IgD-negative memory B cell (primary cell): ENCODE measurements around the gene DIMT1. TPM values are rescaled to one million over a fixed set of nuclear protein-coding genes. Genes with fewer than 3 reads are reported as not detected.

ENCODE experiments used
- H3K27ac Mint-ChIP-seq, 3 donors: one replicate each; pipeline ENCODE4 v1.8.0; 2020 to 2022; ENCODE audit warnings: mild to moderate bottlenecking in 3 of 3, mixed read lengths in 3 of 3, moderate library complexity in 1 of 3
- H3K27me3 Mint-ChIP-seq: one replicate; pipeline ENCODE4 v1.8.0; 2021; ENCODE audit warnings: mixed read lengths
- H3K36me3 Mint-ChIP-seq: one replicate; pipeline ENCODE4 v1.8.0; 2020; ENCODE audit warnings: mild to moderate bottlenecking, mixed read lengths
- H3K4me1 Mint-ChIP-seq, 3 donors: one replicate each; pipeline ENCODE4 v1.8.0; 2020 to 2022; ENCODE audit warnings: mixed read lengths in 3 of 3, mild to moderate bottlenecking in 1 of 3
- H3K4me3 Mint-ChIP-seq, 4 donors: one replicate each; pipeline ENCODE4 v1.8.0; 2020 to 2022; ENCODE audit warnings: mild to moderate bottlenecking in 4 of 4, mixed read lengths in 4 of 4, moderate library complexity in 3 of 4
- H3K9me3 Mint-ChIP-seq, 3 donors: one replicate each; pipeline ENCODE4 v1.8.0; 2020 to 2021; ENCODE audit warnings: mixed read lengths in 3 of 3, mild to moderate bottlenecking in 1 of 3
- polyA plus RNA-seq: library from polyadenylated mRNA; unstranded; fragments of 300-500 nt; fragmentation: Illumina TruSeq; gene quantifications from one replicate; pipeline ENCODE4 v1.2.3, GENCODE V29; 2021

DIMT1 gene
- 37.7 TPM for polyA plus RNA-seq

DNA sequence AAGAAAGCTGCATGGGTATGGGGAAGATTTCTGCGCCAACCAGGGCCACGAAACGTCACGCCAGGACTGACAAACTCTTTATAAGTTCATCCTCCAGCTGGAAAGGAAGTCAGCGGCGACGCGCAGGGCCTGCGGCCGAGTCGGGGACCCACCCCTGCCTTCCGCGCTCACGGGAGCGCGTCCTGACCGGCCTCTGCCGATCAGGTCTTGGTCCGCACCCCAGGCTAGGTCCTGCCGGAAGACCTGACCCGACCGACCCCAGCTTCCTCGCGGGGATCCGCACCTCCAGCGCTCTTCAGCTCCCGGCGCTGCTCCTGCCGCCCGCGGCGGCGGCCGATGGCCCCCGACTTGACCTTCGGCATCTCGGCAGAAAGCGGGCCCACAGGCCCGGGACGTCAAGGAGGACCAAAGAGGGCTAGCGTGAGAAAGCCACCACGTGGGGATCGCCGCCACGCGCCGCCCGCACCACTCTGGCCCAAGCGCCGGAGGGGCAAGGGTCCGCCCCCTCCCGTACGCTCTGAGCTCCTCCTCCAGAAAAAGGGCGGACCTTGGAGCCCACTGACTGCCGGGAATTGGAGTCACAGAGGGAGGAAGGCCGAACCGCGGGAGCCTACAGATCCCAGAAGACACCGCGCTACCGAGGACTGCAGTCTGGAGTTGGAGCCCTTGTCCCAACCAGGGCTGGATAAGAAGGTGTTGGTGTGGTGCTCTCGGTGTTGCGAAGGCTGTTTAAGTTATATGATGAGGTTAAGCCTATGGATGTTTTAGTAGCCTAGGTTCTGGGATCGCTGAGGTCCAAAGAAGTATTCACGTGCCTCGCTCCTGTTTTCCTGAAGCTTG, at the start of gene DIMT1:
Gene DIMT1, minus strand, starts transcription at position 495 of the 840 bp plus-strand sequence. Its CDS starts 133 bp downstream, at position 362.
- Mint-ChIP-seq H3K4me3 (peak within 1 kb of the TSS; percentile 95 to 100 (median 98)), H3K4me1 (peaks cover 17 to 20% (median 18%) of the 10 kb centered on the region in 3 donors), H3K9me3 (no peaks in the 10 kb centered on the region), H3K27ac (peak within 1 kb of the TSS; percentile 80 to 96 (median 95)), H3K27me3 (no peaks in the 10 kb centered on the region), H3K36me3 (peaks cover 2% of the 10 kb centered on the region)

DNA sequence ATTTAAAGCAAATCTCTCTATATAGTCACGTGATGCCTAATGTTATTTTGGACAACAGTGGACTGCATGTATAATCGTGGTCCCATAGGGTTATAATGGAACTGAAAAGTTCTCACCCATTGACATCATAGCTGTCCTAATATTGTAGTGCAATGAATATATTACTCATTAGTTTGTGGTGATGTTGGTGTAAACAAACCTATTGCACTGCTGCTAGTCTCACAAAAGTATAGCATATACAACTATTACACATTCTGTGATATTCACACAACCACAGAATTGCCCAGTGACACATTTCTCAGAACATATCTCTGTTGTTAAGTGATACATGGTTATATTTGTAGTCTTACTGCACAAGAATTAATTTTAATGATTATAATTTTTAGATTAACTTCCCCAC, 46.6 kb upstream of the DIMT1 start:
- peaks cover 3% of the 10 kb centered on the region for H3K36me3 Mint-ChIP-seq
- H3K4me1 Mint-ChIP-seq, result peaks cover 0 to 2% (median 1%) of the 10 kb centered on the region in 3 donors
- no peak overlapping the region for H3K4me3 Mint-ChIP-seq
- H3K9me3 Mint-ChIP-seq, result no peaks in the 10 kb centered on the region
- H3K27me3 Mint-ChIP-seq, result no peaks in the 10 kb centered on the region
- no peak overlapping the region for H3K27ac Mint-ChIP-seq

DNA sequence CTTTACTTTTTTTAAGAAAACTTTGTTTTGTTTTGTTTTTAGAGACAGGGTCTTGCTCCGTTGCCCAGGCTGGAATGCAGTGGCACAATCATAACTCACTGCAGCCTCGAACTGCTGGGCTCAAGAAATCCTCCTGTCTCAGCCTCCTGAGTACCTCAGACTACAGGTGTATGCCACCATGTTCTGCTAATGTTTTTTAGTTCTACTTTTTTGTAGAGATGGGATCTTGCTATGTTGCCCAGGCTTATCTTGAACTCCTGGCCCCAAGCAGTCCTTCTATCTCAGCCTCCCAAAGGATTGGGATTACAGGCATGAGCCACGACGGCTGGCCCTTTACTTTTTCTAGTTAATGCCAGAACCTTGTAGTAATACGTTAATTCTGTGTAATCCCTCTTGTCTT, 44.8 kb upstream of the DIMT1 start:
- Mint-ChIP-seq H3K27me3 (no peaks in the 10 kb centered on the region), H3K27ac (no peak overlapping the region), H3K4me1 (peaks cover 0 to 2% (median 1%) of the 10 kb centered on the region in 3 donors), H3K9me3 (no peaks in the 10 kb centered on the region), H3K4me3 (no peak overlapping the region), H3K36me3 (peaks cover 2% of the 10 kb centered on the region)

DNA sequence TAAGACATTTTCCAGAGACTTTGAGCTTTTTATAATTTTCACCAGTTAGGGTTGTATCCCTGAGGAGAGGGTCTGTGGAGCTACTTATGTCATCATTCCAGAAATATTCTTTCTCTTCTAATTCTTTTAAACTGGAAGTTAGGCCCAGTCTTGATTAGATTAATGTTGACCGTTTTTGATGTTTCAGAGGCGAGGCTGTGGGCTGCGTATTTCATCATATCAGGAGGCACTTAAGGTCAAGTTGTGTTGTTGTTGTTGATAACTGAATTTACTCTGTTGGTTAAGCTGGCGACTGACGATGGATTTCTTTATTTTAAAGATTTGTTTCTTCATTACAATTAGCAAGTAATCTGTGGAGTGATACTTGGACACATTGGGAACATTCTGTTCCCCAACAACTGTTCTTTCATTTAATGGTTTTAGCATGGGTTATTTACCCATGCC, 28.9 kb upstream of the DIMT1 start:
- Mint-ChIP-seq H3K36me3 (no peaks in the 10 kb centered on the region), H3K4me1 (peaks cover 3 to 25% (median 17%) of the 10 kb centered on the region in 3 donors), H3K27me3 (no peaks in the 10 kb centered on the region), H3K4me3 (no peak overlapping the region), H3K9me3 (no peaks in the 10 kb centered on the region), H3K27ac (no peak overlapping the region)

DNA sequence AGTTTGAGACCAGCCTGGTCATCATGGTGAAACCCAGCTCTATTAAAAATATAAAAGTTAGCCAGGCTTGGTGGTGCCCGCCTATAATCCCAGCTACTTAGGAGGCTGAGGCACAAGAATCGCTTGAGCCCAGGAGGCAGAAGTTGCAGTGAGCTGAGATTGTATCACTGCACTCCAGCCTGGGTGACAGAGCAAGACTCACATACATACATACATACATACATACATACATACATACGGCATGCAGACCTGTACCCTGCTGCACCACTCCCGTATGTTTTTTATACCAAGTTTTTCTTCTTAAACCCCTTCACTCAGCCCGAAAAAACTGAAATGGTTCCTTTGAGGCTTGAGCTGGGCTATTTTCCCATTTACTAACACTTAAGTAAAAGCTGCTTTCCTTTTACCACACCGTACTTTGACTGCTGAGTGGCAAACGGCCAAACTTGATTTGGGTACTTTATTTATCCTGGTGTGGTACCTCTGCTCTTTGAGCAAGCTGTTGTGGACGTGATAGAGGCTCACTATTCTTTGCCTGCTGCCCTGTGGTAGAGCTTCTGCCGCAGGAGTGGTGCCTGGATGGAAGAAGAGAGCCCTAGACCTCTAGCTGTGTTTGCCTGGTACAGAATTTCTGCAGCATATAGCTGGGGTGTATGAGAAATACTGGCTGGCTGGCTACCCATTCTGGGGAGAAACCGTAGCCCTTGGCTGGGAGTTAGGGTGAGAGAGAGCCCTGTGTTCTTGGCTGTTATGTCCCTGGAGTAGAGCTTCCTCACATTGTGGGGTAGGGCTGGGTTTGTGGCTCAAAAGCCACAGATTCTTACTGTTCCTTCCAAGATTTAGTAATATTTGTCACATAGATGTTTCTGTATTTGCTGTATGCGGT, 28.3 kb upstream of the DIMT1 start:
- H3K4me3 Mint-ChIP-seq, result no peak overlapping the region

DNA sequence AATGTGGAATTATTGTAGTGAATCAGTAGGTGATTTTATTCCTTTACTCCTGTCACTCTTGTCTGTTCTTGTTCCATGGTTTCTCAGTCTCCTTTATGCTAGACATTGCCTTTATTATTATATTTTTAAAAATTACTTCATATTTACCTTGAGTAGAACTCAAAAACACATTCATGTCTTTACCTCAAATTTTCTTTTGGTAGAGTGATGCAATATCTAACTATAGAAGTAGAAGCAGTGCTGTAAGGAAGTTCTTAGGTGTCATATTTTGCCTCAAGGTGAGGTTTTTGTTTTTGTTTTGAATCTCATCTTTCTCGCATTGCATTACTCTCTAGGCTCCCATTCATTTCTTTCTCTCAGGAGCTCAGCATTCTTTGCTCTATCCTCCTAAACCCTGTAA, 21.1 kb upstream of the DIMT1 start:
- peaks cover 3 to 8% (median 4%) of the 10 kb centered on the region in 3 donors for H3K4me1 Mint-ChIP-seq
- H3K4me3 Mint-ChIP-seq, result no peak overlapping the region
- no peaks in the 10 kb centered on the region for H3K9me3 Mint-ChIP-seq
- peaks cover 4% of the 10 kb centered on the region for H3K36me3 Mint-ChIP-seq
- H3K27ac Mint-ChIP-seq, result no peak overlapping the region
- no peaks in the 10 kb centered on the region for H3K27me3 Mint-ChIP-seq

More for the DNA sequence above, 28.3 kb upstream of the DIMT1 start:
- H3K36me3 Mint-ChIP-seq, result no peaks in the 10 kb centered on the region
- no peaks in the 10 kb centered on the region for H3K9me3 Mint-ChIP-seq
- no peak overlapping the region for H3K27ac Mint-ChIP-seq
- H3K4me1 Mint-ChIP-seq, result peaks cover 3 to 25% (median 15%) of the 10 kb centered on the region in 3 donors
- H3K27me3 Mint-ChIP-seq, result no peaks in the 10 kb centered on the region

DNA sequence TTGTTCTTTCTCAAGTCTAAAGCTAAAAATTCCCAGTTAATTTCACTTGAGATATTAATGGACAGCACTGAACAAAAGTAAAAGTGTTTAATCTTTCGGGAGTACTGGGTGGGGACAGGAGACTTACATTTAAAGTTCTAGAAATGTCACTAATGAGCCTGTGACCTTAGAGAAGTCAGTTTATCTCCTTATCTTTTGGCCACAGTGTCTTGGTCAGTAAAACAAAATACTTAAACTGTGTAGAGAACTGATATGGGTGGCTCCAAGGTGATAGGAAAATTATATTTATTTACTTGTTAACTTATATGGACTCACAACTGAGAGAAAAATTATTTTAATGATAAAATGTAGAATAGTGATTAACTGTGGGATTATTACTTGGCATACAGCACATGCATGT, 17.7 kb upstream of the DIMT1 start:
- Mint-ChIP-seq H3K27ac (no peak overlapping the region), H3K4me1 (peaks cover 6 to 10% (median 10%) of the 10 kb centered on the region in 3 donors), H3K27me3 (no peaks in the 10 kb centered on the region), H3K36me3 (peaks cover 4% of the 10 kb centered on the region), H3K4me3 (no peak overlapping the region), H3K9me3 (no peaks in the 10 kb centered on the region)

DNA sequence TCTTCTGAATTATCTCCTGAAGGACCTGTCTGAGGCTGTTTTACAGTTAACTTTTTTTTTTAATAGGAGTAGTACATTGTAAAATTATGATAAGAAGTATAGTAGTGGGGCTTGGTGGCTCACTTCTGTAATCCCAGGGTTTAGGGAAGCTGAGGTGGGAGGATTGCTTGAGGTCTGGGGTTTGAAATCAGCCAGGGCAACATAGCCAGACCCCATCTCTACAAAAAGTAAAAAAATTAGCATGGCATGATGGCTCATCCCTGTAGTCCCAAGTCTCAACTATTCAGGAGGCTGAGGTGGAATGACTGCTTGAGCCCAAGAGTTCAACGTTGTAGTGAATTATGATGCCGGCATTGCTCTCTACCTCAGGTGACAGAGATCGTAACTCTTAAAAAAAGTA, 15.9 kb upstream of the DIMT1 start:
- Mint-ChIP-seq H3K27ac (no peak overlapping the region), H3K4me3 (no peak overlapping the region), H3K36me3 (peaks cover 4% of the 10 kb centered on the region), H3K9me3 (no peaks in the 10 kb centered on the region), H3K4me1 (peaks cover 6 to 14% (median 8%) of the 10 kb centered on the region in 3 donors), H3K27me3 (no peaks in the 10 kb centered on the region)

DNA sequence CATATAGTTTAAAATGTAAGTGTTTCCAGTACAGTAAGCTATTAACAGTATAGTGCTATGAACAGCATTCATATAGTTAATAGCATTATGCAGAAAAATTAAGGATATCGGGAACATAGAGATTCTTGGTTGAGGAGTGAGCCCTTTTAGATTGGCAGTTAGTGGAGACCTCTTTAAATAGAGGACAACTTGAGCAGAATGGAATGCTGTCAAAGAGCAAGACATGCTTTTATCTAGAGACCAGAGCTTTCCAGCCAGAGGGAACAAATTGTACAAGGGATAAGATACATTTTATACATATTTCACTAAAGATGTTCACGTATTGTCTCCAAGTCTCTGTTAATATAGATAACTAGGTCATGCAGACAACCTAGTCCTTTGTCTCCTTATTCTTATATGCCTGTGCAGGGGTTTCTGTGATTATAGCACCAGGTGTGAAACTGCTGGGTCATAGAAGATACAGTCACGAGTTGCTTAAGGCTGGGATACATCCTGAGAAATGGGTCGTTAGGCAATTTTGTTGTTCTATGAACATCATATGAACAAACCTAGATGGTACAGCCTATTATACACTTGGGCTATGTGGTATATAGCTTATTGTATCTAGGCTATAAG, 14.9 kb upstream of the DIMT1 start:
- Mint-ChIP-seq H3K9me3 (no peaks in the 10 kb centered on the region), H3K4me3 (peak overlapping the region in 1 of 4 donors; percentile 44), H3K4me1 (peaks cover 10 to 17% (median 12%) of the 10 kb centered on the region in 3 donors), H3K27me3 (no peaks in the 10 kb centered on the region), H3K36me3 (peaks cover under 1% of the 10 kb centered on the region), H3K27ac (no peak overlapping the region)

DNA sequence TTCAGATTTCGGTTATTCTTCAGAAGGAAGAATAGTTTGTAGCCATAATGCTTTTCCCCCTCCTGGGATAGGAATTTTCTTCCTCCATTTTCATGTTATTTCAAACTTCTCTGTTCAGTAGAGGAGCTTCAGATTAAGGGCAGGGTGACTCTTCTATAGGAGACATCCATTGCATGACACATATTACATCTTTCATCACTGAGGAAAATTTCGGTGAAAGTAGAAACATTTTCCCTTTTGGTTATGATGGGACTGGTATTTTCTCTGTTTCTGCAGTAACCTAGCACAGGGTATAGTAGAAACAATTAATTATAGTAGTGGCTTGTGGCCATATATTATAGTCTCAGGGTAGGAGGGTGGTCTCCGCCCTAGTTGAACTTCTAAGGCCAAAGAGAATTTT, 10.0 kb upstream of the DIMT1 start:
- peaks cover 15 to 19% (median 15%) of the 10 kb centered on the region in 3 donors for H3K4me1 Mint-ChIP-seq
- peak overlapping the region; percentile 93 to 95 (median 94) for H3K4me3 Mint-ChIP-seq
- H3K36me3 Mint-ChIP-seq, result no peaks in the 10 kb centered on the region
- H3K27me3 Mint-ChIP-seq, result peaks cover 4% of the 10 kb centered on the region
- H3K27ac Mint-ChIP-seq, result peak overlapping the region in 2 of 3 donors; percentile 61 to 92
- no peaks in the 10 kb centered on the region for H3K9me3 Mint-ChIP-seq

DNA sequence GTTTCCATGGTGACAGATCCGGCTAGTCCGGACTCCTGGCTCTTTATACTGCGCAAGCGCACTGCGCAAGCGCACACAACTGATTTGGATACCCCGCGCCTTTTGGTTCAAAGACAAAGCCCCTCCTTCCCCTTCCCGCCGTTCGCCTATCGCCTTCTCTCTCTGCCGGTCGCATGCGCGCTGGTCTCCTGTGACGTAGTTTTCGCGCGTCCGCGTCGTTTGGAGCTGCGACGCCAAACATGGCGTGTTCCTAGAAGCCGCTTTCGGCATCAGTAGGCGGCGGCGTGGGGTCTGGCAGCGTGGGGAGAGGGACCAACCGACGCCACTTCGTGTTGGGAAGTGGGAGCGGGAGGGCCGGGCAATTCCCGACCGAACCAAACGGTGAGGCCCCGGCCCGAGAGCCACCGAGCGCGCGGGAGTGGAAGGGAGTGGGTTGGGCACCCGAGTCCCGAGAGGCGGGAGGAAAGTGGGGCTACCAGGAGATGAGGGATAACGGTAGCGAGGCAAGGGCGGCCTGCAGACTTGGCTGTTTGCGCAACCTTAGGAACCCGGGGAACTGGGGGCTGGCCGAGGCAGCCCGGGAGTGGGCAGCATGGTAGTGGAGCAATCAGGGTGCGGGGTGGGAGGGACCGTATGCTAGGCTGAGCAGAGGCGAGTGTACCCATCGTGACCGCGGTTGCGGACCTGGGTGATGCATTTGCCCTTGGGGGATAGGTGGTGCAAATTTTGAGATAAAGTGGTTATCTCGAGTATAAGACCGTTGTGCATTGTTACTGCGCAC, 9.0 kb upstream of the DIMT1 start, which contains the start of gene IPO11:
Gene IPO11, plus strand, starts transcription at position 215 of the 781 bp plus-strand sequence. CDS start 24,517 bp downstream, outside the sequence.
- H3K4me3 Mint-ChIP-seq, result peak within 1 kb of the TSS; percentile 93 to 95 (median 94)
- peaks cover 4% of the 10 kb centered on the region for H3K27me3 Mint-ChIP-seq
- no peaks in the 10 kb centered on the region for H3K36me3 Mint-ChIP-seq
- H3K27ac Mint-ChIP-seq, result peak within 1 kb of the TSS; percentile 92 to 98 (median 94)
- peaks cover 12 to 18% (median 15%) of the 10 kb centered on the region in 3 donors for H3K4me1 Mint-ChIP-seq
- no peaks in the 10 kb centered on the region for H3K9me3 Mint-ChIP-seq

DNA sequence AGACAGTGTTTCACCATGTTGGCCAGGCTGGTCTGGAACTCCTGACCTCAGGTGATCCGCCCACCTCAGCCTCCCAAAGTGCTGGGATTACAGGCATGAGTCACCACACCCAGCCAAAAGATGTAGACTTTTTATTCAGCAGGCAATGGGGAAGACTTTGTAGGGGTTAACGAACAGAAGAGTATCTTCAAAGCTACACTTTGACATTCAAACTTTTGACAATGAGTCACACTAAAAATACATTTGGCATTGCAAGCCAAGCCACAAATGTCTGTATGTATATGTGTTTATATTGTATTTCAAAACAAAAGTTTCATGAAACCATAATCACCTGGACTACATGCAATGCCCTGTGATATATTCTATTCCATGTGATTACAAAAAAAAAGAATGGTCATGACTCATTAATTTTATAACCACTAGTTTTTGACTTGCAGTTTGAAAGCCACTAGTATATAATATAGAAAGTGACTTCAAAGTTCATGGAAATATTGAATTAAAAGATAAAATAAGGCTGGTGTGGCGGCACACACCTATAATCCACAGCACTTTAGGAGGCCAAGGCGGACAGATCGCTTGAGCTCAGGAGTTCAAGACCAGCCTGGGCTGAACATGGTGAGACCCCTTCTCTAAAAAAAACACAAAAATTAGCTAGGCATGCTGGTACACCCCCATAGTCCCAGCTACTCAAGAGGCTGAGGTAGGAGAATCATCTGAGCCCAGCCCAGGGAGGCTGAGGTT, 8.3 kb downstream of the DIMT1 start:
- Mint-ChIP-seq H3K36me3 (peaks cover 5% of the 10 kb centered on the region), H3K27ac (no peak overlapping the region), H3K9me3 (no peaks in the 10 kb centered on the region), H3K4me3 (no peak overlapping the region), H3K4me1 (peaks cover 0 to 1% (median 0%) of the 10 kb centered on the region in 3 donors), H3K27me3 (no peaks in the 10 kb centered on the region)

DNA sequence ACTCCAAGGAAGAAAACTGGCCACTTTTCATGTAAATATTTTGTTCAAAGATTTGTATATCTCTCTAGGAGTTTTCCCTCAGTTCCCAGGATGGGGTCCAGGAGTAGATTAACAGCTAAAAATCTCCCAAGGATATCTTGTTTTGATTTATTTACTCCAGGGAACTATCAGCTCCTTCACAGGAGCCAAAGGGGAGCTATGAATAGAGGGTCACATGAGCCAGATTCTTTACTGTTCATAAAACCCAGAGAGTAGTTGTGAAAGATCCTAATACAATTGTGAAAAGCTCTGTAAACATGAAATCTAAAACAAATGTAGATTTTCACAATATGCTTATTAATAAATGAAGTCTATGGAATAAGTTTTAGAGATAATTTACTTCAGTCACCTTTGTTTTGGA, 16.9 kb downstream of the DIMT1 start:
- Mint-ChIP-seq H3K27me3 (no peaks in the 10 kb centered on the region), H3K9me3 (no peaks in the 10 kb centered on the region), H3K27ac (no peak overlapping the region), H3K36me3 (no peaks in the 10 kb centered on the region), H3K4me3 (no peak overlapping the region), H3K4me1 (no peaks in the 10 kb centered on the region)
